ENCODE data around the gene CDH13.

DNA sequence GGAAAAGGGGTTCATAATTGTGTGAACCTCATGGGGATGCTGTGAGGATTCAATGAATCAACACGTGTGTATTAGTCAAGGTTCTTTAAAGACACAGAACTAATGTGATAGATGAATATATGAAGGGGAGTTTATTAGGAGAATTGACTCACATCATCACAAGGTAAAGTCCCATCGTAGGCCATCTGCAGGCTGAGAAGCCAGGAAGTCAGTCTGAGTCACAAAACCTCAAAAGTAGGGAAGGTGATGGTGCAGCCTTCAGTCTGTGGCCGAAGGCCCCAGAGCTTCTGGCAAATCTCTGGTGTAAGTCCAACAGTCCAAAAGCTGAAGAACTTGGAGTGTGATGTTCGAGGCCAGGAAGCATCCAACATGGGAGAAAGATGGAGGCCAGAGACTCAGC, 413.4 kb downstream of the CDH13 start:
- TF ChIP-seq CTCF (IDR thresholded peaks at IDR 0.05) (no peak), POLR2A (IDR thresholded peaks at IDR 0.05) (no peak)
